ENCODE results near the gene CACNA1H.

CACNA1H gene

DNA sequence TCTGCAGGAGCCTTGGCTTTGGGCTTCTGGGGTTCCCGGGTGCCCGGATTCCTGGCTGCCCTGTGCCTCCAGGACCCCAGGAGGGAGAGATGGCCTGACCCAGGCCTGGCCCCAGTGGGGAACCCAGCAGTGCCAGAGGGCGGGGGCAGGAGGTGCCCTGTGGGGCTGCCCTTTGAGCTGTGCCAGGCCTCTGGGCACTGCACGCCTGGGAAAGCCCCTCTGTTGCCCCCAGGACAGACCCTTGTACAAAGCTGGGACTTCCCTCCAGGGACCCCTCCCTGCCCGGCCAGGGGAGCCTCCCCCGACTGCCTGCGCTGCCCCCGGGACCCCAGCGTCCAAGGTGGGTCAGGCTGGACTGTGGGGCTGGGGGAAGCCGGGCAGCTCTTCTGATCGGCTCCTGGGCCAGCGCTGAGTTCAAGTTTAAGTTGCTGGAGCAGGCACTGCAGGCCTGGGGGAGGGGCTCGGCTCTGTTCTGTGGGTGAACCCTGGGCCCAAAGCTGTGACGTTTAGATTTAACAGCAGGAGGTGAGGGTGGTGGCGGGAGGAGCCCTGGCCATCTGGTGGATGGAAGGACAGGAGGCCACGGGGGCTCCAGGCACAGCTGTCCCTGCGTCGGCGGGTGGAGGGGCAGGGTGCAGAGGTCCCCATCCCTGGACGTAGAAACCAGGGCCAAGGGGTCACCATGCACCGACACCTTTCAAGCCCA is 29.2 kb upstream of the CACNA1H start:
- no peak for DNase-seq

GRCh38 chr16:1124291-1124690 is 28.6 kb upstream of the CACNA1H start:
- no peak for DNase-seq

GRCh38 chr16:1124795-1125194 is 28.1 kb upstream of the CACNA1H start:
- no peak for DNase-seq

DNA sequence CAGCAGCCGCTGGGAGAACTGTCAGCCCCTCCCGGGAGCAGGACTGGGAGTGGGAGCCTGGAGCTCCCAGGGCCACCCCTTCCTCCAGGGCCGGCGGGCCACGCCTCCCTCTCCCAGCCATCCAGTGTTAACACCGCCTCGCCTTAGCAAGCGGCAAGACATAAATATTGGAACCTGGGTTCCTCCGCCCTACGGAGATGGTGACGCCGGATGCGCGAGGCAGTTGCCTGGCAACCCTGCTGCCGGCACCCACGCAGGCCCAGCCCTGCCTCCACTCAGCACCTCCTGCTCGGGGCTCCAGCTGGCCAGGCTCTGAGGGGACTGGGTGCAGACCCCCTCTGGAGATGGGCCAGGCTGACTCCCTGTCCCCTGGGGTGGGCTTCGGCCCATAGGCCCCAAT is 27.4 kb upstream of the CACNA1H start:
- no peak for DNase-seq

DNA sequence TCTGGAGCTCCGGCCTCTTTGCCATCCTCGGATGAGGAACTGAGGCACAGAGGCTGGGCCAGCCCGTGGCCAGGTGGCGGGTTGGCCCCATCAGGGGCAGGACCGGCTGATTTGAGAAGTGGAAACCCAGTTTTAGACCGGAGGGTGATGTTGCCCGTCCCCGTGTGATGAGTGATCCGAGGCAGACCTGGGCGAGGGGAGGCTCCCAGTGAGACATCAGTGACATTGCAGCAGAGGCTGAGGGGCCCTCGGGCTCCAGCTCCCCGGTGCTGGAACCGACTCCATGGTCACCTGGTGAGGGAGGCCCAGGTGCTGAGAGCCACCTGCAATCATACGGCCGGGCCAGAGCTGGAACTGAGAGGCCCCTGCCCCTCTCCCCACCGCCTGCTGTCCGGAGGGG is 26.9 kb upstream of the CACNA1H start:
- no peak for DNase-seq

DNA sequence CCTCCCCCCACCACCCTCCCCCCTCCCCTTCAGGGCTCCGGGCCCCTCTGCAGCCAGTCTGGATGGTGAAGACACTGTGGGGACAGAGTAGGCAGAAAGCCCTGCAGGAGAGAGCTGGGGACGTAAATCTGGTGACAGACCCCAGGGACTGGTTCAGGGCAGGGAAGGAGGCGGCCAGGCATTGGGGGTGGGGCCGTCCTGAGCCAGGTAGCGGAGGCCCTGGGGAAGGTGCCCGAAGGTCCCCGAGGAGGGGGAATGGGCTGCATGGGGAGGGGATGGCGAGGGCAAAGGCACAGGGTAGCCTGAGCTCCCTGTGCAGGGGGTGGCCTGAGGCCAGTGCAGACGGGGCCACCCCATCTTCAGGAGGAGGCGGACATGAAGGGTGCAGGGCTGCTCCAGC is 26.3 kb upstream of the CACNA1H start:
- no peak for DNase-seq

DNA sequence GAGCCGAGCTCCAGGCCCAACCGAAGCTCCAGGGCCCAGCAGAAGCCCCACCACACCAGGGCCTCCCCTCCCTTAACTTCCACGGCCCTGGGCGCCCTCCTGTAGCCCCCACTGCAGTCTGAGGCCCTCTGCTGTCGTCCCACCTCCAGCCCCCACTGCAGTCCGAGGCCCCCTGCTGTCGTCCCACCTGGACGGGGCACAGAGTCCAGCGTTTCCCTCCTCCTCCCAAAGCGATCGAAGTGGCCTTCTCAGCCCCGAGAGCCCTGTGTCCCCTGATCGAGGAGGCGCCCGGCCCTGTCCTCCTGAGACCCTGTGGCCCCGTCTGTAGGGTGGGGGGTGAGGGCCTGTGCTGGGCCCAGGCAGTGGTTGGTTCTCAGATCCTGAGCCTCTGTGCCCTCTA is 25.8 kb upstream of the CACNA1H start:
- DNase-seq: no peak

DNA sequence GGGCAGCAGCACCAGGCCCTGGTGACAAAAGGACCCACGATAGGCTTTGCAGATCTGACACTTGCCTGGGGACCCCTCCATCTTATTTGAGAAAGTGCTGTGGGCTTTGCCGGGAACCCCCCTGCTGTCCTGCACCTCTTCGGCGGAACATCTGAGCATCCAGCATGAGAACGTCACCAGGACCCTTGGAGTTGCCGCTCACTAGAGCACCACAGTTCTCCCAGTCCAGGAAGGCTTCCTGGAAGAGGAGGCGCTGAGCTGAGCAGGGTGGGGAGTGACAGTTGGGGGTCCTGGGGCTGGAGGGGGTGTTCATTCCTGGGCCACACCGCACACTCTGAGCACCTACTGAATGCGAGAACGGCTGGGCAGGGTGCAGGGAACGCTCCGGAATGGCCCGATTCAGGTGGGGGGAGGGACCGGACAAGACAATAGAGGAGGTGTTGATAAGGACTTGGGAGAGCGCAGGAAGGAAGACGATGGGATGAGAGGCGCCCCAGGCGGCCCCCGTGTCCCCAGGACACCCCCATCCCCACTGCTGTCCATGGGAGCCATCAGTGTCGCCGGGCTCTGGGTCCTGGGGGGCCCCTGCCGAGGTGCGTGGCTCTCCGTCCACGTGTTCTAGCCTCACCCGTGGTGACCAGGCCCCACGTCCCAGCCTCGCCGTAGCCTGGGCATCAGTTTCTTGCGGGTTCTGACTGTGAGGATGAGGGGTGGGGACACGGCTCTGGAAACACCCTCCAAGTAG is 24.8 kb upstream of the CACNA1H start:
- no peak for DNase-seq

- DNase-seq: no peak
Measured at GRCh38 chr16:1129106-1129960, 23.6 kb upstream of the CACNA1H start.

DNA sequence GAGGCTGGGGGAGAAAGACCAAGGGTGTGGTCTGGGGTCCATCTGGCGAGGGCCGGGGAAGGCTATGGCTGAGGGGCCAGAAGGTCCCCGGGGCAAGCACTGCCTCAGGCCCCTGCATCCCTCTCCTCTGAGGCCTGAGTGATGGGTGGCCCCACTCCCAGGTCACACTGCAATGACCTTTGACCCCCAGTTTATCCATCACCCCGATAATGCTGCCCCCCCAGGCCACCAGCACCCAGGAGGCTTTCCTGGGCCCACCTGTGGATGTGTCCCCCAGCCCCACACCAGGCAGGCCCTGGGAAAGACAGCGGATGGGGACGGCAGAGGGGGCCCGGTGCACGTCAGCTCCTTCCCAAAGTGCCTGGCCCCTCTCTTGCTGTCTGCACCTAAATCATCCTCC is 22.5 kb upstream of the CACNA1H start:
- DNase-seq: no peak

DNA sequence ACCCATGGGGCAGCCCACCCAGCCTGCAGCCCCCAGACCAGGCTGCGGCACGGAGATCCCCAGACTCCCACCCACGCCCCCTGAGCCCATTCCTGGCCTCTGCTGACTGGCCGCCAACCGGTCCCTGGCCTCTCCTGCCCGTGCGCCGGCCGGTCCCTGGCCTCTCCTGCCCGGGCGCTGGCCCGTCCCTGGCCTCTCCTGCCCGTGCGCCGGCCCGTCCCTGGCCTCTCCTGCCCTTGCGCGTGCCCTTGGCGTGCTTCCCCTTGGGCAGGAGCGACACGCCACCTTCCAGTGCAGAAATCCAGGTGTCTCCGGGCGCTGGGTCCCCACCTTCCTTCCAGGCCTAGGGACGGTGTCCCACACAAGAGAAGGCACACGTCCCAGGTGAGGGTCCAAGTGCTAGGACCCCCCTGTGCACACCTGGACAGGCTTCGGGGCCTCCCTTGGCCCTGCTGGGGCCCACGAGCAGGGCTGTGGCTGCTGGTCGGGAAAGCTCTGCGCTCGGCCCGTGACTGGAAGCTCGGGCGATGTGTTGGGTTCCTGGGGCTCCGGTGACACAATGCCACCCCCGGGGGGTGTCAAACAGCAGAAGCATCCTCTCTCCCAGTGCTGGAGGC is 21.4 kb upstream of the CACNA1H start:
- no peak for DNase-seq

DNA sequence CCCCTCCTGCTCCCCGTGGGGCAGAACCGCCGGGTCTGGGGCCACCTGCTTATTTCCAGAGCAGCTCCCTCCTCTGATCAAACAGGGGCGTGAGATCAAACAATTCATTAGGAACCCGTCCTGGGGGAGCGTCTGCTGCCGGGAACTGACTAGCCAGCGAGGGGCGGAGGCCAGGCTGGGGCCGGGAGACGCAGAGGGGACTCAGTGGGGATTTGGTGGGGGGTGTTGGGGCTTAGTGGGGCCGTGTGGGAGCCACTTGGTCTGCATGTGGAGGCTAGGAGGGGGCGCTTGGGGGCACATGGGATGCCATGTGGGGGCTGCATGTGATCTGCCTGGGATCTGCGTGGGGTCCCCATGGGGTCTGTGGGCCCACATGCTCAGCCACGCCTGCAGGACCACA is 20.5 kb upstream of the CACNA1H start:
- no peak for DNase-seq

DNA sequence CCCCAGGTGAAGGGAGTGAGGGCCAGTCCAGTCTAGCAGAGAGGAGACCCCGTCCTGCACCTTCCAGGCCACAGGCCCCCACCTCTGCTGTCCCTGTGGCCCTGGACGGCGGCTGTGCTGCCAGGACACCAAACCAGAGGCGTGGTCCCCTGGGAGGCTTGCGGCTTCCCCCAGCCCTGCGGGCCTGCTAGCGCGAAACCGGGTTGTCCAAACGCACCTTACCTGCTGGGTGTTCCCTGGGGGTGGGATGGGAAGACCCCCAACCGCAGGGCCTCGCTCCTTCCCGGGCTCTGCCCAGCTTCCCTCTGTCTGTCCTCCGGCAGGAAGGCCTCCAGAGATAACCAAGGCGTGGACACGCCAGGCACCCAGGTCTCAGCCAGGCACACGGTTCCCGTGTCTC is 19.6 kb upstream of the CACNA1H start:
- no peak for DNase-seq

DNA sequence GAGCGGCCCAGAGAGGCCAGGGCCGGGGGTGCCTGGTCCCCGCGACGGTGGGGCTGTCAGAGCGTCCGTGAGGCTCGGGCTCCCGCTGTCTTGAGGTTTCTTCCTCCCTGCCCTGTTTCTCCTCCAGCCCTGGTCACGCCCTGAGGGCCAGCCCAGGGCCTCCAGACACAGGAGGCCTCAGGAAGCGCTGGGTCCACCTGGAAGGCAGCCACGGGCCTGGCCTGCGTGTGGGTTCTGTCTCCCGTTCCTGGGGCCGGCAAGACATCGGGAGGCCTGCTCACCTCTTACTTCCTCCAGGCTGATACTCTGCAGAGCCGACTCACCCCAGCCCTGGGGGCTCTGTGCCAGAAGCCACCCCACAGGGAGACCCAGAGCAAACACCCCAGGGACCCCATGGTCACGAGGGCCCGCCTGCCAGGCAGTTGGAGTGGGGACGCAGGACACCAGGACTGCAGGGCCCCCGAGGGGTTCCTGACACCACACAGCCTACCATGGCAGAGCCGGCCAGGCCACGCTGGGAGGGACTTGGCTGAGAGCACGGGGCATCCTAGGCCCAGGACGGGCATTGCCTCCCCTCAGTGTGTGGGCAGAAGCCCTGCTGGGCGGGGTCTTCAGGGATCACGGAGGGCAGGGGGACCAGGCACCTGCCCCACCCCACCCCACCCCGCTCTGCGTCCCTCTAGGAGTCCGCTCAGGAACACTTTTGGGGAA is 18.9 kb upstream of the CACNA1H start:
- DNase-seq: no peak

- DNase-seq: no peak
Measured at GRCh38 chr16:1134776-1135458, 18.0 kb upstream of the CACNA1H start.

GRCh38 chr16:1135459-1135825 is 17.5 kb upstream of the CACNA1H start:
- DNase-seq: no peak

GRCh38 chr16:1137604-1138003 is 15.3 kb upstream of the CACNA1H start:
- no peak for DNase-seq

DNA sequence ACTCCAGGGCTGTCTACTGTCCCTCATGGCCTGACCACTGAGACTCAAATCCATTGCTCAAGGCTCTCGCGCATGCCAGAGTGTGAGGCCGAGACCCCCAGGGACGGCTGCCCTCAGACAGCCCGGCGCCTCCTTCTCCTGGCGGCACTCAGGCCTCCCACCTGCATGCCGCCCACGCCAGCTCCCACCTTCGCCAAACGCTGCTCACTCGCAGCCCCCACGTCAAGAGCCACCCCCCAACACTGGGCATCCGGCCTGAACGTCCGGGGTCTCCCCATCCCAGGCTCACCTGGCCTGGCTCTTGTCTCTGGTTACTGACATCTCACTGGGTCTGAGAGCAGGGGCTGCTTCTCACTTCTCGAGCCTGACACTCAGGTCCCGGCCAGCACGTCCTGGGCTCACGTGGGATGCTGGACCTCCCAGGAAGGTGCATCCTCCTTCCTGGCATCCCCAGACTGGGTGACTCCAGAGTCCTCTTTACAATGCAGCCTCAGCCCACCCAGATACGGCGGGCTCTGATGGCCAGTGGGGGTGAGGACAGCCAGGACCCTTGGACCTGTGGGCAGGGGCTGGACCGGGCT is 12.2 kb upstream of the CACNA1H start:
- DNase-seq: no peak

DNA sequence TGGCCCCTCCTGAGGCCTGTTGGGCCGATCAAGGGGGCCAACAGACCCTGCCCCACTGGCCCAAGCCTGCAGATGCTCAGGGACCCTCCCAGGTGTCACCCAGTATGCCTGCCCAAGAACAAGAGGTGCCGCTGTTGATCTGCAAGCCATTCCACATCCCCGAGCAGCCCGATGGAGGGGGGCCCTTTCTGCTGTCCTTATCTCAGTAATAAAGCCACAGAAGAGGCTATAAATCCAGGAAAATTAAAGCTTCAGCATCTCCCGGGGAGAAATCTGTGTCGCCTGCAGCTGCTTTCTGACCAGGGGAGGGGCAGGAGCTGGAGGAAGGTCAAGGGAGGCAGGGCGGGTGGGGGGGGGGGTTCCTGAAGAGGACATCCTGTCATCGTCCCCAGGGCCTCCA is 11.7 kb upstream of the CACNA1H start:
- no peak for DNase-seq

DNA sequence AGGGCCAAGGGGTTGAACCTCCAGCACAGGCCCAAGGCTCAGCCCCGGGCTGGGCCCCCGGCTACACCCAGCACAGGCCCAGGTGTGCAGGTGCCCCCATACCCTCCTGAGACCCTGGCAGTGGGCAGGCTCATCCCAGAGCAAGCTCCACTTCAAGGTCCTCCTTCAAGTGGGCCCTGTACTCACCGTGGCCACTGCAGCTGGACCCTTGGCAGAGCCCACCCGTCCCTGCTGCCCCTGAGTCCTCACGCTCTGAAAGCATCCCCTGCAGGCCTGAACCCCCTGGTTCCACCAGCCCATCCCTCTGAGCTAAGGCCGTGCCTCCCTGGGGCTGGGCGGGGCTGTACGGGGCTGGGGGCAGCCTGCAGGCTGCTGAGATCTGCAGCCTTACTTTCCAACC is 11.2 kb upstream of the CACNA1H start:
- DNase-seq: no peak

- DNase-seq: no peak
Measured at GRCh38 chr16:1142911-1143310, 10.0 kb upstream of the CACNA1H start.

Measured in T-helper 9 cell (primary cell).